Measurements from ENCODE around the gene TGFB2. TPM values are rescaled to one million over a fixed set of nuclear protein-coding genes. Genes with fewer than 3 reads are reported as not detected.
A peak's percentile ranks its signal among the peaks of the same experiment; 100 is the strongest.

TGFB2 gene
- total RNA-seq, 2 donors from 2014 or later = 4.3 to 8.7 TPM

DNA sequence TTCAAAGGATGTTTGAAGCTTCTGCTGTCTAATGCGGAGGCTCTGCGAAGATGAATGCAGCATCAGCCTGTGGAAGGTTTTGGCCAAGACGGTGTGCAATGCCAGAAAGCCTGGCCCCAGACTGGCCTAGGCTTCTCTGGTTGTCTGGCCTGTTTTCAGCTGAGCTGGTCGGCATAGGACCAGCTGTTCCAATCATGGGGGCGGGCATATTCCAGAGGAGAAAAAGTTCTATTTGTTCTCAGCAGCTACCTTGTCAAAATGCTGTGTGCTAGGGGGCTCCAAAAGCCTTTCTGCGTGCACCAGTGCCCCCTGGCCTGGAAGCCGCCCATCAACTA, 57.6 kb downstream of the TGFB2 start:
- Histone ChIP-seq H3K4me1 (no peaks in the 10 kb centered on the region), H3K27ac (no peak overlapping the region), H3K4me3 (no peak overlapping the region), H3K9me3 (no peaks in the 10 kb centered on the region), H3K27me3 (no peaks in the 10 kb centered on the region), H3K36me3 (no peaks in the 10 kb centered on the region)
- TF ChIP-seq, protein P1, sequence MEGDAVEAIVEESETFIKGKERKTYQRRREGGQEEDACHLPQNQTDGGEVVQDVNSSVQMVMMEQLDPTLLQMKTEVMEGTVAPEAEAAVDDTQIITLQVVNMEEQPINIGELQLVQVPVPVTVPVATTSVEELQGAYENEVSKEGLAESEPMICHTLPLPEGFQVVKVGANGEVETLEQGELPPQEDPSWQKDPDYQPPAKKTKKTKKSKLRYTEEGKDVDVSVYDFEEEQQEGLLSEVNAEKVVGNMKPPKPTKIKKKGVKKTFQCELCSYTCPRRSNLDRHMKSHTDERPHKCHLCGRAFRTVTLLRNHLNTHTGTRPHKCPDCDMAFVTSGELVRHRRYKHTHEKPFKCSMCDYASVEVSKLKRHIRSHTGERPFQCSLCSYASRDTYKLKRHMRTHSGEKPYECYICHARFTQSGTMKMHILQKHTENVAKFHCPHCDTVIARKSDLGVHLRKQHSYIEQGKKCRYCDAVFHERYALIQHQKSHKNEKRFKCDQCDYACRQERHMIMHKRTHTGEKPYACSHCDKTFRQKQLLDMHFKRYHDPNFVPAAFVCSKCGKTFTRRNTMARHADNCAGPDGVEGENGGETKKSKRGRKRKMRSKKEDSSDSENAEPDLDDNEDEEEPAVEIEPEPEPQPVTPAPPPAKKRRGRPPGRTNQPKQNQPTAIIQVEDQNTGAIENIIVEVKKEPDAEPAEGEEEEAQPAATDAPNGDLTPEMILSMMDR (IDR thresholded peaks at IDR 0.05) = no peak
- no peak for DNase-seq (ENCODE audit: low spot score)

DNA sequence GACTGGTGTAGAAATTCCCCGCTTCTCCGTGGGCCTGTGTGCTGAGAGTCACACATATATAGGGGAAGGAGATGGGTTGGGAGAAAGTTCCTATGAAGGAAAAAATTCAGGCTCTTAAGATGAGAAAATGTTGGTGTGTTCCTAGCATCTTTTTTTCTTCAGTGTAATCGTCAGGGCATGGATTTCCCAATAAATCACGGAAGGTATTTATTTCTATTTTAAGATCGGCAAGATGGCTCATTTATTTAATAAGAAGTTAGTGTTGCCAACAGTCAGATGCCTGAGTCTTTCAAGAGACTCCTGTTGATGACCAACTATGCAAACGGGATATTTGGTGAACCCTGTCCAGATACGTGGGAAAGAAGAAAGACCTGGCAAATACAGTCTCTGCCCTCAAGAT, 58.2 kb downstream of the TGFB2 start:
- Histone ChIP-seq H3K4me3 (no peak overlapping the region), H3K9me3 (no peaks in the 10 kb centered on the region), H3K4me1 (no peaks in the 10 kb centered on the region), H3K27ac (no peak overlapping the region), H3K27me3 (no peaks in the 10 kb centered on the region), H3K36me3 (no peaks in the 10 kb centered on the region)
- TF ChIP-seq, protein P1 (IDR thresholded peaks at IDR 0.05) = no peak
- no peak for DNase-seq (ENCODE audit: low spot score)

DNA sequence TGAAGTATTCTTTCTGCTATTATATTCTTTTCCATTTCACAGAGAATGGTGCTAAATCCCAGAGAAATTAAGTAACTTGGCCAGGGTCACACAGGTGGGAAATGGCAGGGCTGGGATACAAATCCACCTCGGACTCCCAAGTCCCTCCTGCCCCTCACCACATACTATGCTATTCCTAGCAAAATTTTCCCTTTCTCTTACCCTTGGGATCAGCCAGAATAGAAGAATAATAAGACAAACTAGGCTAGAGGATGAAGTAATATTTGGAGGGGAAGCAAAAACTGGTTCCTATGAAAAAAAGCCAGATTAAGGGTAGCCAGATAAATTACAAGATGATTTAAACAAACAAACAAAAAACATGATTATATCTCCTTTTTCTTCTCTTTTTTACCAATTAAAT, 62.5 kb downstream of the TGFB2 start:
- H3K9me3 ChIP-seq = no peaks in the 10 kb centered on the region
- no peak overlapping the region for H3K4me3 ChIP-seq
- peak overlapping the region in 1 of 2 donors; percentile 21 for H3K27ac ChIP-seq
- no peaks in the 10 kb centered on the region for H3K27me3 ChIP-seq
- no peak for DNase-seq (ENCODE audit: low spot score)
- TF ChIP-seq, protein P1 (IDR thresholded peaks at IDR 0.05) = no peak
- H3K4me1 ChIP-seq = peaks cover 0 to 6% of the 10 kb centered on the region in 2 donors
- no peaks in the 10 kb centered on the region for H3K36me3 ChIP-seq

DNA sequence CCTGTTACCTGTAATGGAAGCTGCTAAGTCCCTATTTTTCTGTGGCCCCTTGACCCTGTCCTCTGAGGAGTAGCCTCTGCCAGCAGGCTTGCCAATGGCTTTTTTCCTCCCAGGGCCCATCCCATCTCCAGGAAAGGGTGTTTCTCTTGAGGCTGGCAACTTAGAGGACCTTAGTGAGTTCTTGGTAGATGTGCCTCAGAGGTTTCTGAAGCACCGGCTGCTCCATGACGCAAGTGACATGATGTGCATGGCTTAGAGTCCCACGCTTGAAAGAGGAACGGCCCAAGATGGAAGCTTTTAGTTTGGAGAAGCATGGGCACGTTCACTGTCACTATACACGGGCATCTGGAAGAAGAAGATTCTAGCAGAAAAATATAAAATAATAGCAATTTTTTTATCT, 63.0 kb downstream of the TGFB2 start:
- Histone ChIP-seq H3K4me1 (peaks cover 0 to 6% of the 10 kb centered on the region in 2 donors), H3K27ac (peak overlapping the region in 1 of 2 donors; percentile 21), H3K9me3 (no peaks in the 10 kb centered on the region), H3K36me3 (no peaks in the 10 kb centered on the region), H3K4me3 (no peak overlapping the region), H3K27me3 (no peaks in the 10 kb centered on the region)
- TF ChIP-seq, protein P1 (IDR thresholded peaks at IDR 0.05) = no peak
- DNase-seq (ENCODE audit: low spot score) = no peak

DNA sequence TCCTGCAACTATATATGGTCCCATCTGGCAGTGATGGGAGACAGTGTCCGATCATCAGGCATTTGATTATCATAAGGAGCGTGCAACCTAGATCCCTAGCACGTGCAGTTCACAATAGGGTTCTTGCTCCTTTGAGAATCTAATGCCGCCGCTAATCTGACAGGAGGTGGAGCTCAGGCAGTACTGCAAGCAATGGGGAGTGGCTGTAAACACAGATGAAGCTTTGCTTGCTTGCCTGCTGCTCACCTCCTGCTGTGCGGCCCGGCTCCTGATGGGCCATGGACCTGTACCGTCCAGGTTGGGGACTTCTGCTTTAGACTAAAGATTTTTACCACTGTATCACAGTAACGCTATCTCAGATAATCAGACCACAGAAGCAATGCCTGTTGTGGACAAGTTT, 63.8 kb downstream of the TGFB2 start:
- no peak overlapping the region for H3K27ac ChIP-seq
- TF ChIP-seq, protein P1 (IDR thresholded peaks at IDR 0.05) = no peak
- no peaks in the 10 kb centered on the region for H3K36me3 ChIP-seq
- peaks cover 0 to 6% of the 10 kb centered on the region in 2 donors for H3K4me1 ChIP-seq
- no peak for DNase-seq (ENCODE audit: low spot score)
- no peaks in the 10 kb centered on the region for H3K27me3 ChIP-seq
- no peak overlapping the region for H3K4me3 ChIP-seq
- no peaks in the 10 kb centered on the region for H3K9me3 ChIP-seq

DNA sequence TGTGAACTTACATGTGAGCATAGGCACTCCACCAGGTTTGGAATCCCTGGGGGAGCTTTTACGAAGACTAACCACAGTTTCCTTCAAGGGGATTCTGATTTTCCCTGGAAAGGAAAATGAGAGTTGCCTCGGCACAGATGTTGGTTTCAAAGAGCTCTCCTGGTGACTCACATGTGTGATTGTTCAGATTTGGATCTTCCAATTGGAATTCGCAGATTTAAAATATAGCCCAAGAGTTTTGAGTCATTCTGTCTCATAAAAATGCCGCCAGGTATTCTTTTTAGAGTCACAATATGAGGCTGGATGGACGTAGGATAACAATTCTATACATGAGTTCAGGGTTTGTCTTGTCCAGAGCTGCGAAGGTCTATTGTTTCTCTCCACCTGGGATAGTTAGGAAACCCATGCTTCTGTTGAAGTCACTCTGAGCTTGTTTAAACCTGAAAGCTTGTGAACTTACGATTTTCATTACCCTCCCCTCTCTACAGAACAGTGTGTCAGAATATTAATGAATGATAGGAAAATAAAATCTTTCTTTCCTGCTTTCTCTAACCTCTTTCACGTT, 64.9 kb downstream of the TGFB2 start:
- Histone ChIP-seq H3K27me3 (no peaks in the 10 kb centered on the region), H3K4me1 (peaks cover 0 to 6% of the 10 kb centered on the region in 2 donors), H3K4me3 (no peak overlapping the region), H3K36me3 (no peaks in the 10 kb centered on the region), H3K9me3 (no peaks in the 10 kb centered on the region), H3K27ac (no peak overlapping the region)
- no peak for DNase-seq (ENCODE audit: low spot score)
- TF ChIP-seq, protein P1 (IDR thresholded peaks at IDR 0.05) = no peak

Data from right atrium auricular region (tissue), 2 donors.